VCaP (cell line): ENCODE data around the gene TFF1.
A peak's percentile ranks its signal among the peaks of the same experiment; 100 is the strongest.

ENCODE experiments used
- H3K27ac ChIP-seq: fragments of 450-650 bp; 2 replicates; pipeline ENCODE4 v1.5.1; 2017
- TF ChIP-seq, protein P1 (sequence below): fragments of 450-650 bp; conservative IDR thresholded peaks from 2 replicates; pipeline ENCODE4 v1.5.1; 2017; ENCODE audit warnings: mild to moderate bottlenecking, moderate library complexity

TFF1 gene

DNA sequence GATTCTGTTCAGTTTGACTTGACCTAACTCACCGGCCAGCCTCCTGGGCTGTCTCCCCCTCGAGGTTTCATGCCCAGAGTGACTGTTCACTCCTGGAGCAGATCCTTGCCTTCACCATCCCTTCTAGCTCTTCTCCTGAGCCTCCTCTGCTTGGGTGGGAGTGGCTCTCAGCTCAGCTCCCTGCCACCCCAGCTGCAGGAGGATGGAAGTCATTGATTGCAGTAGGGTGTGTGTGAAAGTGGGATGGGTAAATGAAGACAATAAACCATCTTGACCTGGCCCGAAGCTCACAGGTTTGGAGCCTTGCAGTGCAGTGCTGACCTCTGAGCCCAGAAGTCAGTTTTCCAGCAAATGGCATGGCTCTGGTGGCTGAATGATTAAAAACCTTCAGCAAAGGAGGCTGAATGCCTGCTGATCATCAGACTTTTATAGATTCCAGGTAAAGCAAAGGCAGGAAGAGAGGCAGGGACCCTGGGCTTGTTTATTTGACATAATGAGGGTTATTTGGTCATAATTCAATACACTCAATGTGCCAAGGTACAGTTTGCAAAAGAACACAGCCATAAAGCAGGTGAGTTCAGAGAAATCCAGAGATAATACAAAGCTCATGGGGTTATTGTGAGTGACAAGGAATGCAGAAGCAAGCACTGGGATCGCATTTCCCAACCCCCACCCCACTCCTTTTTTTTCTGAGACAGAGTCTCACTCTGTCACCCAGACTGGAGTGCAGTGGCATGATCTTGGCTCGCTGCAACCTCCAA lies 33.6 kb downstream of the TFF1 start:
- H3K27ac ChIP-seq = peak overlapping the region; percentile 80
- TF ChIP-seq, protein P1, sequence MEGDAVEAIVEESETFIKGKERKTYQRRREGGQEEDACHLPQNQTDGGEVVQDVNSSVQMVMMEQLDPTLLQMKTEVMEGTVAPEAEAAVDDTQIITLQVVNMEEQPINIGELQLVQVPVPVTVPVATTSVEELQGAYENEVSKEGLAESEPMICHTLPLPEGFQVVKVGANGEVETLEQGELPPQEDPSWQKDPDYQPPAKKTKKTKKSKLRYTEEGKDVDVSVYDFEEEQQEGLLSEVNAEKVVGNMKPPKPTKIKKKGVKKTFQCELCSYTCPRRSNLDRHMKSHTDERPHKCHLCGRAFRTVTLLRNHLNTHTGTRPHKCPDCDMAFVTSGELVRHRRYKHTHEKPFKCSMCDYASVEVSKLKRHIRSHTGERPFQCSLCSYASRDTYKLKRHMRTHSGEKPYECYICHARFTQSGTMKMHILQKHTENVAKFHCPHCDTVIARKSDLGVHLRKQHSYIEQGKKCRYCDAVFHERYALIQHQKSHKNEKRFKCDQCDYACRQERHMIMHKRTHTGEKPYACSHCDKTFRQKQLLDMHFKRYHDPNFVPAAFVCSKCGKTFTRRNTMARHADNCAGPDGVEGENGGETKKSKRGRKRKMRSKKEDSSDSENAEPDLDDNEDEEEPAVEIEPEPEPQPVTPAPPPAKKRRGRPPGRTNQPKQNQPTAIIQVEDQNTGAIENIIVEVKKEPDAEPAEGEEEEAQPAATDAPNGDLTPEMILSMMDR = no peak

GRCh38 chr21:42331660-42332059 lies 34.7 kb downstream of the TFF1 start:
- H3K27ac ChIP-seq = peak overlapping the region; percentile 80
- TF ChIP-seq, protein P1 = no peak

- TF ChIP-seq, protein P1 = peak; percentile 18
- H3K27ac ChIP-seq = peak overlapping the region; percentile 80
These were observed 35.7 kb downstream of the TFF1 start for GRCh38 chr21:42330380-42331371.

DNA sequence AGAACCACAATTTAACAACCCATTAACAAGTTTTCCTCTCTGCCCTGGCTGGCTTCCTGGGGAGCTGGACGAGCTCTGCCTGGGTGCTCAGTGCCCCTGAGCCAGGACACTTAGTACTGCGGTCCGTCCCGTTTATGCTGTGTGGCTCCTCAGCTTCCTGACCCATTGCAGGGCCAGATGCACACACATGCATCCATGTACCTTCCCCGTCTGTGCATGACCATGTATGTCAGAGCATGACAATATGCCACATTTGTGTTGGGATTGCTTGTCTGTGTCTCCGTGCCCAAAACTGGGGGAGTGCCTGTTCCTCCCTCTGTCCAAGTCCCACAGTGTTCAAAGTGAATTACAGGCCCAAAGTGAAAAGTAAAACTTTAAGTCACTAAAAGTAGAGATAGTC lies 41.4 kb downstream of the TFF1 start:
- TF ChIP-seq, protein P1 = no peak
- H3K27ac ChIP-seq = no peak overlapping the region

DNA sequence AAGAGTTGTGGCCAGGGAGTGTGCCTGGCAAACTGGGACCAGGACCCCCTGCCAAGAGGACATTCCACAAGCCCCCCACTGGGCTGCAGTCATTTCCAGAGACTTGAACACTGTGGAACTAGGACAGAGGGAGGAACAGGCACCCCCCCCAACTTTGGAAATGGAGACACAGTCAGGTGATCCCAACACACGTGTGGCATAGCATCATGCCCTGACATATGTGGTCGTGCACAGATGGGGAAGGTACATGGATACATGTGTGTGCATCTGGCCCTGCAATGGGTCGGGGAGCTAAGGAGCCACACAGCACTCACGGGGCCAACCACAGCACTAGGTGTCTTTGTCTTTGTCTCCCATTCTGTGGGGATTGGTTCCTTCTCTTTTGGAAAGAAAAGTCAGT lies 44.5 kb downstream of the TFF1 start:
- no peak overlapping the region for H3K27ac ChIP-seq
- TF ChIP-seq, protein P1 = no peak

GRCh38 chr21:42321231-42321630 lies 45.1 kb downstream of the TFF1 start:
- TF ChIP-seq, protein P1 = no peak
- H3K27ac ChIP-seq = no peak overlapping the region

GRCh38 chr21:42320791-42321190 lies 45.5 kb downstream of the TFF1 start:
- no peak overlapping the region for H3K27ac ChIP-seq
- TF ChIP-seq, protein P1 = no peak
